ENCODE measurements around the gene PACRG.

PACRG gene

DNA sequence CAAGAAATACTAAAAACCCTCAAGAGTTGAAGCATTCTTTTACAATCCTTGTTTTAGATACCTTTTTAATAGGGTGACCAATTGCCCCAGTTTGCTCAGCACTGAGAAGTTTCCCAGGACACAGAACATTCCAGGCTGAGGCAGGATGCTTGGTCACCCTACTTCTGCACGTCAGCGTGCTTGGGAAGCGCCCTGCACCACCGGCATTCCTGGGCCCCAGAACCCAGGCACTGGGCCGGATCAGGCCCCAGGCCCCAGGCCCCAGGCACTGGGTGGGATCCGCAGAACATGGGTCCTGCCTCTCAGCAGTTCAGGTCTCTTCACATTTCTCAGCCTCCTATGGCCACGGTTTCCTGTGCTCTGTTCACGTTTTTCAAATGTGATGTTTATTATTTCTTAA is 472.9 kb downstream of the PACRG start:
- no peak for DNase-seq (ENCODE audit: low read depth)

DNA sequence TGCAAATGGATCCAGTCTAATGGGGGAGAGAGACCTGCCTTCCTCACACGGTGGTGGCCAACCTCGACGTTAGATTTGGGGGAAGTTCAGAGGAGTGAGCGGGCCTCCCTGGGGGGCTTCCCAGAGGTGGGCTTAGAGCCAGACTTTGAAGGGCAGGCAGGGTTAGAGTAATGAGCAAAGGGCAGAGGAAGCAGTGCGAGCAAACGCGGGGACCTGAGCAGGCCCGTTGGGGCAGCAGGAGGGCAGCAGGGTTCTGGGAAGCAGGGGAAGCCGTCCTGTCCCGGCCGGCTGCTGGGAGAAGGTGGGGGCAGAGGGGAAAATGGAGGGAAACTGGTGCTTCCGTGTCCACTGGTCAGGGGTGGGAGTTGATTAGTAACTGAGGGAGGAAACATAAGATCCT is 474.1 kb downstream of the PACRG start:
- no peak for DNase-seq (ENCODE audit: low read depth)

DNA sequence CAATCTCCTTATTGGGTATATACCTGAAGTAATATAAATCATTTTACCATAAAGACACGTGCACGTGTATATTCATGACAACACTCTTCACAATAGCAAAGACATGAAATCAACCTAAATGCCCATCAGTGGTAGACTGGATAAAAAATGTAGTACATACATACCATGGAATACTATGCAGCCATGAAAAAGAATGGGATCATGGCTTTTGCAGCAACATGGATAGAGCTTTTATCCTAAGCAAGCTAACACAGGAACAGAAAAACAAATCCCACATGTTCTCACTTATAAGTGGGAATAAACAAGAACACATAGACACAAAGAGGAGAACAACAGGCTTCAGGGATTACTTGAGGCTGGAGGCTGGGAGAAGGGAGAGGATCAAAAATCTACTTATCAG is 478.4 kb downstream of the PACRG start:
- no peak for DNase-seq (ENCODE audit: low read depth)

DNA sequence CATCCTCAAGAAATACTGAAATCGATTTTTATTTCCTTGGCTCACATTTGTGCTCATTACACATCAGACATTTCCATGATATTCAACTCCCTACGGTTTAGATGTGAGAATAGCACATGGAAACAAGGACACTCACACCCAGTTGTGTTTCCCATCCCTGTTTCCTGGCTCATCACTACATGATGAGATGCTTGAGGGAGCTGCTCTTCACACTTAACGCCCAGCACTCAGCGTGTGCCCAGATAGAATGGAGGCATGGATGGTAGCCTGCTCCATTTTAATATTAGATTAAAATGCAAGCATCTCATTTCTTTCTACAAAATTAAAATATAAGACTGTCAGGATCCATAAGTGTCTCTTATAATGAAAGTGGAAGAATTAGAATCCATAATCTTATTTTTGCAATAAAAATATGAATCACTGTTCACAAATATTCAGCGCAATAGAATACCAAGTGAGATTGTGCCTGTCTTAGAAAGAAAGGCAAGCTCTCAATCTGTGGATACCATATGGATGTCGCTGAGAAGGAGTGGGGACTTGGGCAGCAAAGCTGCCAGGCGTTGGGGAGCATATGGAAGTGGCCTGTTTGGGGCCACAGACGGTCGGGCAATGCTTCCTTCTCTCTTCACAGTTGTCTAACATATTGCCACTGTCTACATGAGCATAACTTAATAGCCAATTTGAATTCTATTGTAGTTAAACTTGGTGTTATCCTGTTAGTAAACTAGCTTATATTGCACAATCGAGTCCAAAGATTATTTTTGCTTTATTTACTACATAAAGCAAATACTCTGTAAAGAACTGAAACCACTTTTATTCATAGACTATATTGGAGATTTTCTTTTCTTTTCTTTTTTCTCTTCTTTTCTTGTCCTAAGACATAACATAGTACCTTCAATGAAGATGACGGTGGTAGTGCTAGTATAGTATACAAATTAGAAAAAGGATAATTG is 479.9 kb downstream of the PACRG start:
- DNase-seq (ENCODE audit: low read depth), result no peak

DNA sequence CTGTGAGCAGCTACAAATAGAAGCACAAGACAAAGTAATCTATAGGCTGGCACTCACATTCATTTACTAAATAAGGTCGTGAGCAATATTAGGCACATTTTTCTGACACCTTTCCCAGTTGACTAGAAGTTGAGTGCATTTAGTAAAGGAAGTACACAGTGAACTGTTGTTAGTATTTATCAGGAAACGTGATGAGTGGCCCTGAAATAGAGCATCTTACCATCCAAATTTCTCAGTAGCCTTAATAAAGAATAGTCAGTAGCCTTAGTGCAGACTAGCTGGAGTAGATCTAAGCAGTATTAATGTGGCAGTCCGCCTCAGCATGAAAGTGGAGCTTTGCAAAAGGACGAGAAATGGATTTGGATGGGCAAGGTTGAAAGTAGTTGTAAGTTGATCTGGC is 481.2 kb downstream of the PACRG start:
- no peak for DNase-seq (ENCODE audit: low read depth)

DNA sequence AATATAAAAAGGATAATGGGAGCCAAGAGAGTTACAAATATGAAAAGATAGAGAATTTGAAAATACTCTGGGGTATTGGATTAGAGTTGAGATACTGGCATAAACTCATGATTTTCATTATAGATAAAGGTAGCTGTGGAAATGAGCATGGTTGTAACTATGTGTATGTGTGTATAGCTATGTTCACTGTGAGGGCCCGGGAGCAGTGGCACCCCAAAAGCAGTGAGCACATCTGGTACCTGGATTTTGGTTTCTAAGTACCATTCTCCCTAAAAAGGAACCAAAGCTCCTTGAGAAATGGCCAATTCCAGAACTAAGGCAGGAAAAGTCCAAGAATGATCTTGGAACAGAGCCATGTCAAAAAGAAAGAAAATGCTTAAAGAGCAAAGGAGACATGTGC is 484.3 kb downstream of the PACRG start:
- no peak for DNase-seq (ENCODE audit: low read depth)

DNA sequence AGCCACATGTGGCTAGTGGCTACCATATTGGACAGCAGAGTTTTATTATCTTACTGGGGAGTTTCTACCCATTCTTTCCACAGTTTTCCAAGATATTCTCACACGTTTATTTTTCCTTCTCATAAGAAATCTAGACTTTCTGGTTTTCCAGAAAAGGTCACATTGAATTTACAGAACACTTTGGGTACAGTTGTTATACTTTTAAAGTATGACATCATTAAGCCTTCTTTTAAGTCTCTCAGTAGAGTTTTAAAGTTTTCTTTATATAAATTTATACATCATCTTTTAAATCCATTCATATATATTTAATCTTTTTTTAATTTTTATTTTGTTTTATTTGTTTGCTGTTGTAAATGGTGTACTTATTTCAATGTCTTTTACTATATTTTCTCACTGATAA is 486.5 kb downstream of the PACRG start:
- no peak for DNase-seq (ENCODE audit: low read depth)

DNA sequence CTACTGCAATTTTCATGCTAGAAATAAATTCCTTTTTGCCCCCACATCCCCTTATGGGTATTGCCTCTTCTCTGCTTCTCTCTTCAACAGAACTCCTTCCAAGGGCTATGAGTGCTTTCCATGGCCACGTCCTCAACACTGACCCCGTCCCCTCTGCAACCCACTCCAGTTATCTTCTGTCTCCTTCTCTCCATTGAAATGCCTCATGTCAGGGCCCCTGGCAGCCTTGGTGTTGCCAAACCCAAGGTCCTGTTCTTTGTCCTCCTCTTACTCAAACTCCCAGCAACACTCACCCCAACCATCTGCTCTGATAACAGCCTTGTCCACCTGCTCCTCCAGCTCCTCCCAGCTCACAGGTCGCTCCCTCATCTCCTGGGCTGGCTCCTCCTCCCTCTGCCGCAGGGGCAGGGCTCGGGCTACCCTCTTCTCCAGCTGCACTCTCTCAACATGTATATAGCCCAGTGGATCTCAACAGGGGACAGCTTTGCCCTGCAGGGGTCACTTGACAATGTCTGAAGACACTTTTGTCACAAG is 490.7 kb downstream of the PACRG start:
- DNase-seq (ENCODE audit: low read depth), result no peak

DNA sequence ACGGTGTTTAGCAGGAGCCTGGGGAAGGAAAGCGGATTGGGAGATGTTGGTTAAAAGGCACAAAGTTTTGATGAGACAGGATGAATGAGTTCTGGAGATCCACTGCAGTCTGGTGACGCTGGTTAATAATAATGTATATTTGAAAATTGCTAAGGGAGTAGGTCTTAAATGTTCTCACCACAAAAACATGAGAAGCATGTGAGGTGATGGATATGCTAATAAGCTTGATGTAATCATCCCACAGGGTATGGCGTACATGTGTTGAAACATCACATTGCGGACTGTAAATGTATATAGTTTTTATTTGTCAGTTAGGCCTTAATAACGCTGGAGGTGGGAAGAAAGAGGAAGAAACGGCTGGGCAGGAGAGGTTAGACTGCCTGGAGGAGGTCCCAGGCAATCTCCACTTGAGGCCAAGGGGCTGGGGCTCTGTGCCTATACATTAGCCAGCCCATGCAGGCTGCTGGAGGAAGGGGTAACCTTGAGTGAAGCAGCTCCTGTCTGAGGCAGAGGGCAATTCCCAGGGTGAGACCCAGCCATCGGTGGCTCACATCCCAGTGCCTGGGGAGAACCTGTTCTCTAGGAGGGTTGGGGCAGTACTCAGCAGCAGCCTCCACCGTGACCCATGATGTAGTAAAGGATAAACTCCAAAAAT is 498.5 kb downstream of the PACRG start:
- DNase-seq (ENCODE audit: low read depth), result no peak

DNA sequence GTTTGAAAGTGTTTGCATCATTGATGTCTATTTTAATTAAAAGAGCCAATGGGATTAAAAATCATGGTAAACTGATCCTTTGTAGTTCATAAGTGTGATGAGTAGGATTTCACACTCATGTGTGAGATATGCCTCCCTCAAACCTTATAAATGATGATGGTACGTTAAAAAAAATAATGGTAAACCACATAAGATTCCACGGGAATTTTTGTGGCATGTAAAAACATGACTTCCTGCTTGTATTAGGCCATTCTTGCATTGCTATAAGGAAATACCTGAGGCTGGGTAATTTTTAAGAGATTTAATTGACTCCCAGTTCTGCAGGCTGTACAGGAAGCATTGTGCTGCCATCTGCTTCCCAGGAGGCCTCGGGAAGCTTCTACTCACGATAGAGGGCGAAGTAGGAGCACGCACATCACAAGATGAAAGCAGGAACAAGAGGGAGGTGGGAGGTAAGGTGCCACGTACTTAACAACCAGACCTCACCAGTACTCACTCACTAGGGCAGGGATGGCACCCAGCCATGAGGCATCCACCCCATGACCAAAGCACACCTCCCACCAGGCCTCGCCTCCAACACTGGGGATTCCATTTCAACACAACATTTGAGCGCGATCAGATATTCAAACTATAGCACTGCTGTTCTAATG is 499.2 kb downstream of the PACRG start:
- no peak for DNase-seq (ENCODE audit: low read depth)

DNA sequence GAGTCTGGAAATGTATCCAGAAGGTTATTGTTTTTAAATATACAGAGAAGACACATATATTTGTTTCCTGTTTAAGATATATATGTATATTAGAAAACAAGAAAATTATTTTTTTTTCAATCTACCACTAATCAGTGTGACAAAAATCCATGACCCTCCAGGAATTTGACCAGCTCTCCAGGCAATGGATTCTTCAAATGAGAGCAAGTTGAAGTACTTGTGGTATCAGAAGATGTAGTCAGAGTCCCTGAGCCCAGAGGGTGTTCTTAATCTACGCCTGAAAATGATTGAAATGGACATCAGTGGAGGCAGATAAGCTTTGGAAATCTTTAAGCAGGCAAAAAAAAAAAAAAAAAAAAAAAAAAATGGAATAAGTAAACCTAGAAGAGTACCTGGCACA is 500.3 kb downstream of the PACRG start:
- no peak for DNase-seq (ENCODE audit: low read depth)

DNA sequence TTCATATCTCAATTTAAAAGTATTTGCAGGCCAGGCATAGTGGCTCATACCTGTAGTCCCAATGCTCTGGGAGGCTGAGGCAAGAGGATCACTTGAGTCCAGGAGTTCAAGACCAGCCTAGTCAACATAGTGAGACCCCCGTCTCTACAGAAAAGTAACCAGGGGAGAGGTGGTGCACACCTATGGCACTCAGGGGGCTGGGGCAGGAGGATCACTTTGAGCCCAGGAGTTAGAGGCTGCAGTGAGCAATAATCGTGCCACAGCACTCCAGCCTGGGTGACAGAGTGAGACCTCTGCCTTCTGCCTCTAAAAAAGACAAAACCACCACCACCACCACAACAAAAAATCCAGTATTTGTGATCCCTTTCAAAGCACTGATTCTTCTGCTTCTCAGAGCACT is 501.3 kb downstream of the PACRG start:
- no peak for DNase-seq (ENCODE audit: low read depth)

DNA sequence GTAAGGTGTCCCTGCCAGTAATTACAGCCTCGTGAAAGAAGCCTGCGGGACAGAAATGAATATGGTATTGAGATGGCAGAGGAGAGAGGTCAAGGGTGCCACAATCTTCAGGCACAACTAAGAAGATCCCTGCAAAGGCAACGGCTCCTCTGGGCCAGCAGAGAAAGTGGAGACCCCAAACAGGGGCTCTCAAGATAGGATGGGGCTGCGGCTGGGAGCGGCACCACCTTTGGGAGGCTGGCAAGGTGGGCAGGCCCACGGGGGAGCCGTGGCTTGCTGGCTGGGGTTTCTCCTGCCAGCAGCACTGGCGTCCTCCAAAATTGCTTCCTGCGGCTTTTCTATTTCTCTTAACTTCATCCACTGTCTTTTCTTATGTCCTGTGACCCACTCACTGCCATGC is 503.1 kb downstream of the PACRG start:
- DNase-seq (ENCODE audit: low read depth), result no peak

DNA sequence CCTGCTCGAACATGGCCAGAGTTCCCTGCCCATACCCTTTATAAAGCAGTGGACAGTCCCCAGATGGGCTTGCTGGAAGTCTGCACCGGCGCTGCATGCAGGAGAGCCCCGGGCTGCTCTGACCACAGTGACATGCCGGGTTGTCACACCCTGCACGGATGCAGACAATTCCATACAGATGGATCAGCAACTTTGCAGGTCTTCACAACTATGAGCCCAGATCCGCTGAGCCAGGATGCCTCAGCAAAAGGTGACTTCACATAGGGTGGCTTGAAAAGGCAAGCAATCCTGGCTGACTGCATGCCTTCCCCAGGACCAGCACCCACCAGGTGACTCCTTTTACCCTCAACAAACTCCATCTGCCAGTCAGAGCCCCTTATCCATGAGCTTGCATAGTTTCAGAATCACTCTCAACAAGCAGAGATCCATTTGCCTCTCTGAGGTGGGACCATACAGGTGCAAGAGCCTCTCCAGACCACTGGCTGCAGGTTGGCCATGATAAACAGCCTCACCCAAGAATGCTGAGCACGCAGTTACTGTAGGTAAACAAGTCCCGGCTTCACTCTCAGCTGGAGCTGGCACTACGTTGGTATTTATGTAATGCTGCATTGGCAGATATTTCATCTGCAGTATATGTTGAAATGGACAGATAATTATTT is 503.7 kb downstream of the PACRG start:
- DNase-seq (ENCODE audit: low read depth), result no peak

DNA sequence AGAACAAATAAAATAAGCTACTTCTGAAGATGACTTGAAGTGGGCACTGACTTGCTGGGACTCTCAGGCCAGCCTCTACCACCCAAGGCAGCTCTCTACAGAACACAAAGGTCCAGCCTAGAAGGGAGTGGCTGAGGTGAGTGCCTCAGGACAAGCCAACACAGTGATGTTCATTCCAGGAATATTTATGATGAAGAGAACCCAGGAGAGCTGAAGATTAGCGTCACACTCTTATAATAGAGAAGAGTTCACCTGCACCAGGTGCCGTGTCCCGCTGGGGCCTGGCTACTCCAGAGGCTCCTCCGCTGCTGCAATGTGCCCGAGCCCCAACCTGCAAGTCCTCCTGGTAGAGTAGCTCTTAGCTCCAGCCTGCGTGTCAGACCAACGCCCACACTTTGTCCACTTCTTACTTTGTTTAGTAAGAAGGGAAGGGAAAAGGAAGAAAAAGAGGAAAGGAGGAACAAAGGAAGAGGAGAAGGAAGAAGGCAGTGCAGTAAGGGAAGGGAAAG is 504.3 kb downstream of the PACRG start:
- no peak for DNase-seq (ENCODE audit: low read depth)

DNA sequence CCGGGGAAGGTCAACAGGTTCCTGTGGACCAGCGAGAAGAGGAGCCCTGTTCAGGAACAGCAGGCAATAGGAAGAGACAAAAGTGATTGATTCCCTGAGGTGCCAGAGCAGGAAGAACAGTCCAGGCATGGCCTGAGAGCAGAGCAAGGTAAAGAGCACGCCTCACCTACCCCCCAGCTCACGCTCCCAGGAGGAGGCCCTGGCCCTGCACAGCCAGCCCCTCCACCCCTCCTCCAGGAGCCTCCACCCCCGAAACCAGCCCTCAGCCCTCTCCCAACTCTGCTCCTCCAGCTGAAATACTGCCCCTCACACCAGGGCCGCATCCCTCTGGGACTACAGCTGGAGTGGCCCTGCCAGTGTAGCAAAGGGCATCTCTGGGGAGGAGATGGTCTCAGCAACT is 504.9 kb downstream of the PACRG start:
- no peak for DNase-seq (ENCODE audit: low read depth)

DNA sequence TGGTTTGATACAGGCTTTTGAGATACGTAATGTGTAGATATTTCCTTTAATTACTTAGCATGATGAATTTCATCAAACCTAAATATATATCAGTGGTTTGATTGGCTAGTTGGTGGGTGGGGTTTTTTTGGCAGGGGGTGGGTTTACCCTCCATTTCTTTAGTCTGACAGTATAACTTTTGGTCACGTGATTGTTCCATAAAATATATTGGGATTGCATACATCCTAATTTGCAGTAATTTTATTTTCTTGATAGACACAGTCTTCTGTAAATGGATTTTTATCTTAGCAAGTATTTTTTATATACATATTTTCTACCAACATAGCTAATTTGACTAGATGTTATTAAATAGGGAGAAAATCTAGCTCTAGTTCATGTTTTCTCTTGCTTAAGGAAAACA is 509.3 kb downstream of the PACRG start:
- DNase-seq (ENCODE audit: low read depth), result no peak

DNA sequence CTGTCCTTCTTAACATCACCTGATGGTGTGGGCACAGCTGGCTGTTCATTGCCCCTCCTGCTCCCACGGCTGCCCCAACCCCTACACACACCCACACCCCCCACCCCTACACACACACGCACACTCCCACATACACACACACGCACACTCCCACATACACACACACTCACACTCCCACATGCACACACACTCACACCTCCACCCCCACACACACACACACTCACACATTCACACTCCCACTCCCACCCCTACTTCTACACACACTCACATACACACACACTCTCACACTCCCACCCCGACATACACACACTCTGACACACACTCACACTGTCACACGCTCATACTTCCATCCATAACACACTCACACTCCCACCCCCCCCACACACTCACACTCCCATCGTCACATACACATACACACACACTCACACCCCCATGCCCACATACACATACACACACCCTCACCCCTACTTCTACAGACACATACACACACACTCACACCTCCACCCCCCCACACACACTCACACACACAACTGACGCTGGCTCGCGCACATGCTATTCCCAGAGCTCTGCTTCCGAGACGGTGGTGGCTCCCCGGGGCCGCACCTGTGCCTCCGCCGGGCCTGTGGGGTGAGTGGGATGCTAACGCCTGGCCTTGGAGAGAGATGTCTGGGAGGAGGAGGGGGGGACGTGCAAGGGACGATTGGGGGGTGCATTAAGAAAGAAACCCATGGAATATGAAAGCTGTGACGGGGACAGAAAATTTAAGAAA is 512.0 kb downstream of the PACRG start:
- DNase-seq (ENCODE audit: low read depth), result no peak

DNA sequence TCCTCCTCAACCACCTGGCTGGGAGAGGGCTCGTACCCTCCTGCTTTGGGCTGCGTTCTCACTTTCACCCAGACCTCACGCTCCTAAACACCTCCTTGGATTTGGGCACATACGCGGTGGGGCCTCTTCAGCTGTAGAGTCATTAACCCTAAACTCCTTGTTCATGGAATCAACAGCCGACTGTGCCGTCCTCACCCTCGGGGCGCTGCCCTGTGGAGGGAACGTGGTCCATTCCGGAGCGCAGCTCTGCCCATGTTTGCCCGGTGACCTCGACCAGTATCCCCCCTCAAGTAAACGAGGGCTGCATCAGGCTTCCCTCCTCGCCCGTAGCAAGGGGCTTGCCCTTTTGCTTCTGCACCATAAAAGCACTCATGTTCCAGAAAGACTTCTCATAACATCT is 512.8 kb downstream of the PACRG start:
- DNase-seq (ENCODE audit: low read depth), result no peak

DNA sequence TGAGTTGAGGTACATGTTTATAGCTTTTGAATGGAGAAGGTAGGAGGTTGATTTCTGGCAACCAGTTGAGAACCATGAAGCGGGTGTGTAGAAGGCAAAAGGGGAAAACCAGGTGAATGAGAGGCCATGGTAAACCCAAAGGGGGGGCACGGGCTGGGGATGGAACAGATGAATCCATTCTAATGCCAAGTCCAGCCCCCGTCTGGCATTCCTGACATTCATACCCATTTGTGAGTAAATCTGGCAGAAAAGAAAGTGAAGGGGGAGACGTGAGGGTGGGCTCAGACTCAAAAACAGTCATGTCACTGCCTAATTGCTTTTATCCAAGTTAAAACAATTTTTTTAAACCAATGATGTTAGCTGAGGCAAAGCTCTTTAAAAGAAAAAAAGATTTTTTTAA is 513.9 kb downstream of the PACRG start:
- DNase-seq (ENCODE audit: low read depth), result no peak

DNA sequence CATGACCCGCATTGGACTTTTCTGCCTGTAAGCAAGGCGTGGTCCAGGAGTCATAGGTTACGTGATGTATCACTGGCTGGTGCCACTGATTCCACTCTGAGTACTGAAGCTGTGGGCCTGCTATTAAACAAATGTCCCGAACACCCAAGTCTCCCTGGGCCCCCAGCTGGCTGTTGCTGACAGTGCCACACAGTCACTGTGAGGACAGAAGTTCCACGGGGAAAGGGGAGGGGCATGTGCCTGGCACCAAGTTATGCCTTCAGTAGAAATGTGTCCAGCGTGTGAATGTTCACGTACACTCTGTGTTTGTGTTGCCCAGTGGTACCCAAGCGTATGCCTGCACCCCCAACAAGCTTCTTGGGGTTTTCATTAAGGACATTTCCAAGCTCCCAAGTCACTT is 515.3 kb downstream of the PACRG start:
- DNase-seq (ENCODE audit: low read depth), result no peak
